GM21723 (cell line): ENCODE measurements around the gene SUCLA2.
"Not testable (repeated sequence)": the region's sequence is repeated elsewhere in the genome, so short reads cannot be mapped to it uniquely, and the experiment has no call there.

ENCODE experiments used
- ATAC-seq: cut with Tn5 transposase; IDR thresholded peaks from one replicate; pipeline ENCODE4 v1.9.1; 2021; ENCODE audit warnings: mild to moderate bottlenecking, moderate library complexity; ENCODE audit not compliant: unreplicated experiment

The SUCLA2 gene

DNA sequence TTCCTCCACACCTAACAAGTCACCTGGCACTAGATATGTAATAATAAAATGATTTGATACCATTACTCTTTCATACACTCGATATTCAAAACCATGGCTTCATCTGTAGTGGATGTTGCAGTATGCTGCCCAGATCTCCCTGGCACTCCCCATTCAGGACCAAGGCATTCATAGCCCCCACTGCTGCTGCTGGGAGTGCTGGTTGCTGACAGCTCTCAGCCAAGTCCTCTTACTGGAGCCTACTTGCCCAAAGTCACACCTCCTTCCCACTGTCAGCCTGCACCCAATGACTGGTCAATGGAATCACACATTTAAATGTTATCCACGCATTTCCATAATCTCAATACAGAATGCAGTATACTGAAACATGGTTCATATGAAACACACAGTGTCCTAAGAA lies 3.7 kb downstream of the SUCLA2 start:
- ATAC-seq, result no peak

DNA sequence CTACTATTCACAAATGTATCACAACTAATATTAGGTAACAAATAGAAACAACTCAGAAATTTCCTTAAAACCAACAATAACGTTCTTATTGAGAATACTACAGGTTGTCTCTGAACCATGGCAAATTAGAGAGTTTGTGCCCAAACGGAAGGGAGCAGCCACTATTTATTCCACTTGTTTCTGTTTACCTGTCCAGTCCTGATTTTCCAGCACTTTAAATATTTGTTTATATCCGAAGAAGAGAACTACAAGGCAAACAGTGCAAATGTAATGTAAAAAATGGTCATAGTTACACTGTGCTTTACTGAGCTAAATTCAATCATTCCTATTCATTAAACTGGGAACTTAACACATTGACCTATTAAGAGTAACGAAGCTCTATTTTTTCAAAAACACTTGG lies 9.2 kb downstream of the SUCLA2 start:
- ATAC-seq, result no peak

DNA sequence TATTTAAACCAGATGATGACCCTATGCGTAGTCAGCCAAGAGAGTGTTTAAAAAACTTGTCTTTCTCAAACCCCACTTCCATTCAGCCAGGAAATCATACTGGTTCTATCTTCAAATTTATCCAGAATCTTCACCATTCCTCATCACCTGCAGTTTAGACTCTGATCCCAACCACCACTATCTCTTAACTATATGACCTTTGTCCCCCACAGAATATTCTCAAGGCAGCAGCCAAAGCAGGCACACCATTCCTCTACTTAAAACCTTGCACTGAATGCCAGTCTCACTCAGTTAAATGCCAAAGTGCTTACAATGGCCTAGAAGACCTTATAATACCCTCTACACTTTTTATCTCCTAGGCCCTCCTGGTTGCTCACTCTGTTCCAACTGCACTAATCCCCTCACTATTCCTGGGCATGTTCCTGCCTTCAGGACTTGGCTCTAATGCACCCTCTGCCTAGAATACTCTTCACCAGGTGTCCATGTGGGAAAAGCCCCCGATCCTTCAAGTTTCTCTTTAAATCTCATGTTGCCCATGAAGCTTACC lies 10.1 kb downstream of the SUCLA2 start:
- ATAC-seq, result no peak

DNA sequence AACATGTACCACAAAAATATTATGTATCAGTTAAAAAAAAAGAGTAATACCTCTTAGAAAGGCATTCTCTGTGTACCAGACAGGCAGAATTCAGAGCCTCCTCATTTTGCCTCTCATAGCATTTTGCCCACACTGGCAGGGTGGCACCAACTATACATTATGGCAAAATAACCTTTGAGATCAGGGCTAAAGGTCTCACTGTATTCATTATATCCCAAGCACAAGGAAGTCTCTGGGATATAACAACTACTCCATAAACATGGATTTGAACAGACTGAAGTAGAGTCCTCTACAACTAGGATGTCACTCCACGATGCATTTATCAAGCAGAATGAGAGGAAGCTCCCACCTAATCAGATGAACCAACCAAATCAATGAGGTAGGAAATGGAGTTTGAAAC lies 10.6 kb downstream of the SUCLA2 start:
- no peak for ATAC-seq

GRCh38 chr13:47983070-47983469 lies 18.0 kb downstream of the SUCLA2 start:
- no peak for ATAC-seq

GRCh38 chr13:47976325-47976724 lies 24.7 kb downstream of the SUCLA2 start:
- ATAC-seq, result no peak

- no peak for ATAC-seq
Measured at GRCh38 chr13:47964863-47965262, 36.2 kb downstream of the SUCLA2 start.

GRCh38 chr13:47962237-47962636 lies 38.8 kb downstream of the SUCLA2 start:
- no peak for ATAC-seq

DNA sequence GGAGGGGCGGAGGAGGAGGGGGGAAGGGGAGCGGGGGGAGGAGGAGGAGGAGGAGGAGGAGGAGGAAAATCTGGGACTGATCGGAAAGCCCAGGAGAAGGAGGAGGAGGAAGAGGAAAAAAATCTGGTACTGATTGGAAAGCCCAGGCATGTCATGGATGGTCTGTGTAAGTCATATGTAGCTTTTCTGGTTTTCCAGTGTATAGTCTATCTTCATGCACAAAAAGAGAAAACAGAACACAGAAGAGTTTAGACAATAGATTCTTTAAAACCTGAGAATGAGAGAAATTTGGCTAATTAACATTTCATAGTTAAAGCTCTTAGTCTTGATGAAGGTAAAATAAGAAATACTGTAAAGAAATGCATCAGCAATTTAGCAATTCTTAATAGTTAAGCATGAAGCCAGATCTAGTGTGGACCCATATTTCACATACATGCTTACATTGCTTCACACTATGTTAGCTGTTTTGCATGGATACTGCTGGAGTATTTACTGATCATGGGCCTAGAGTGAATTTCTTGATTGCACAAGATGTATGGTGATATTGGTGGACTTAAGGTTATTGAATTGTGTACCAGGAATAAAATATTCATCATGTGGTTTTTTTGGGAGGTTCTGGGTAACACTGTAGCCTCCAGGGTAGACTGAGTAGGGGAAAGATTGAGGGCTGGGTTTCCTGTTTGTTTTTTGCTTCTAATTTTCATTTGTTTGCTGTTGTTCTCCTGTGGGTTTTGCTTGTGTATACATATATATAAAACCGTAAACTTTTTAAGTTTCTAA lies 41.4 kb downstream of the SUCLA2 start:
- ATAC-seq, result no peak

DNA sequence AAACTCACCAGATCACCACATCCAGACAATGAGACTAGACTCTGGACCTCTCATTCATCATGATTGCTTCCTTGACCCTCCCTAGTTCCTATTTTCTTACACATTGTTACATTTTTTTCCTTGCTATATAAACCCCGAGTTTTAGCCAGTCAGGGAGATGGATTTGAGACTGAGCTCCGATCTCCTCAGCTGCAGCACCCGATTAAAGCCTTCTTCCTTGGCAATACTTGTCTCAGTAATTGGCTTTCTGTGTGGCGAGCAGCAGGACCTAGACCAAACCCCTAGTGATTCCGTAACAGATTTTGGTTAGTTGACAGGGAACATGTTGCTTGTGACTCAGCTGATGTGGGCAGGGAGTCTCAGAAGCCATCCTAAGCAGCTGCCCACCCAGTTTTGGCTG lies 44.0 kb downstream of the SUCLA2 start:
- ATAC-seq, result no peak

DNA sequence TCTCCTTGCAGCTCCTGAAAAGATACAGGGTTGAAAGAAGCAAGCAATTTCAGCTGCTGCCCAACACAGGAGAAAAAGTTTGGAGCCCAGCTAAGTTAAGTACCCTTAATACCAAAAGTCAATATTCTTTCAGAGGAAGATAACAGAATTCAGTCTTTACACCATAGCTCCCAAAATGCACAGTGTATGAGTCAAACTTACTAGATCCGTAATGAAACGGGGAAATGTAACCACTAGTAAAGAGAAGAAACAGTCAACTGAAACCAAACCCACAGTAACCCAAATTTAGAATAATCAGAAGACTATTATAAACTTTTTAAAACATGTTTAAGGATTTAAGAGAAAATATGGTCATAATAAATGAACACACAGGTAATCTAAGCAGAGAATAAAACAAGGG lies 45.2 kb downstream of the SUCLA2 start:
- peak; percentile 51 for ATAC-seq

GRCh38 chr13:47949799-47950198 lies 51.3 kb downstream of the SUCLA2 start:
- ATAC-seq, result no peak

GRCh38 chr13:47945738-47946137 lies 55.3 kb downstream of the SUCLA2 start:
- ATAC-seq, result no peak

GRCh38 chr13:47945146-47945545 lies 55.9 kb downstream of the SUCLA2 start:
- not testable (repeated sequence) for ATAC-seq

- no peak for ATAC-seq
Measured at GRCh38 chr13:47934371-47934770, 66.7 kb downstream of the SUCLA2 start.

GRCh38 chr13:47932950-47933923 lies 67.8 kb downstream of the SUCLA2 start:
- ATAC-seq, result no peak

DNA sequence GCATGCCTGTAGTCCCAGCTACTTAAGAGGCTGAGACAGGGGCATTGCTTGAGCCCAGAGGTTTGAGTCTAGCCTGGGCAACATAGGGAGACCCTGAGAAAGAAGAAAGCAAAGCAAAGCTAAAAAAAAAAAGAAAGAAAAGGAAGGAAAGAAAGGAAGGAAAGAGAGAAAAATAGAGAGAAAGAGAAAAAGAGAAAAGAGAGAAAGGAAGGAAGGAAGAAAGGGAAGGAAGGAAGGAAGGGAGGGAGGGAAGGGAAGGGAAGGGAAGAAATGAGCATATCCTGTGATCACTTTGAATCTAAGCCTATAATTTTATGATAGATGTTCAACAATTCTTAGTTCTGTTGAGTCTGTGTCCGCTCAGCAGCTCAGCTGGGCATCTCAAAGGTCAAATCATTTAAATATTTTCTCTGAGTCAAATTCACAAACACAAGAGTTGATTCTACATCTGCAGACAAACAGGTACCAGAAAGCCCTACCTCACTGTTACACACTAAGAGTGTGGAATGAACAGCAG lies 70.4 kb downstream of the SUCLA2 start:
- ATAC-seq, result no peak

DNA sequence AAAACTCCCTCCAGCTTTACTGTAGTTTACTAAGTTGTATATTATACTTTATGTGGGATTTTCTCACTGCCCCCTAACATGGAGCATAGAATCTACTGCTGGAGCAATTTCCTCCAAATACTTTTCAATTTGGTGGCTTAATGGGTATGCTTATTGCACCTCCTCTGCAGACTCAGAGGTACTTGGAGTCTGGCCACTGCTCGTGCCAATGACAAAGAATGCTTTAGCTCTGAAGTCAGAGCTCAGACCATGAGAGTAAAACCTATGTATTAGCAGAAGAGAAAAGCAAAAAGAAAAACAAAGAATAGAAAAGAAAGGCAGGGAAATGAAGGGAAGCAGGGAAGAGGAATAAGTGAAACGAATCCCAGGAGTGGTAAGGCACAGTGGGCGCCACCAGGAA lies 71.9 kb downstream of the SUCLA2 start:
- no peak for ATAC-seq

DNA sequence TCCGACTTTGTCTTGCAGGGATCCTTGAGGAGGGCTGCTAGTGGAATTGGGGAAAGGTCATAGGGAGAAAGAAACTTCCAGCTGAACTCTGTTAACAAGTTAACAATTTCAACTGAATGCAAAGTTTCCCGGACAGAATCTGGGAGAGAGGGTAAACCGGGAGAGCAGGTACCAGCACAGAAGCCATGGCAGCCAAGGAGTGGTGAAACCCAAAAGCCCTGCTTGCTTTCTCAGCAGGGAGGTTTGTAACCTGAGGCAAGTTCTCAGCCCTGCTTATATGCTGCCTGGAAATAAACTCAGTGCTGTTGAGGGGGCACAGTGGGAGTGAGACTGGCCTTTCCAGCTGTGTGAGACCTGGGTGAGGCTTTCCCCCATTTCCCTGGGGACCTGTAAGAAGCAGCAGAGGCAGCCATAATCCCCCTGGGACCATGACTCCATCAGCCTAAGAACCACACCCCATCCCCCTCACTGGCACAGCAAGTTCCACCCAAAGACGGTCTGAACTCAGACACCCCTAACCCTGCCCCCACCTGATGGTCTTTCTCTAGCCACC lies 84.0 kb downstream of the SUCLA2 start:
- no peak for ATAC-seq

DNA sequence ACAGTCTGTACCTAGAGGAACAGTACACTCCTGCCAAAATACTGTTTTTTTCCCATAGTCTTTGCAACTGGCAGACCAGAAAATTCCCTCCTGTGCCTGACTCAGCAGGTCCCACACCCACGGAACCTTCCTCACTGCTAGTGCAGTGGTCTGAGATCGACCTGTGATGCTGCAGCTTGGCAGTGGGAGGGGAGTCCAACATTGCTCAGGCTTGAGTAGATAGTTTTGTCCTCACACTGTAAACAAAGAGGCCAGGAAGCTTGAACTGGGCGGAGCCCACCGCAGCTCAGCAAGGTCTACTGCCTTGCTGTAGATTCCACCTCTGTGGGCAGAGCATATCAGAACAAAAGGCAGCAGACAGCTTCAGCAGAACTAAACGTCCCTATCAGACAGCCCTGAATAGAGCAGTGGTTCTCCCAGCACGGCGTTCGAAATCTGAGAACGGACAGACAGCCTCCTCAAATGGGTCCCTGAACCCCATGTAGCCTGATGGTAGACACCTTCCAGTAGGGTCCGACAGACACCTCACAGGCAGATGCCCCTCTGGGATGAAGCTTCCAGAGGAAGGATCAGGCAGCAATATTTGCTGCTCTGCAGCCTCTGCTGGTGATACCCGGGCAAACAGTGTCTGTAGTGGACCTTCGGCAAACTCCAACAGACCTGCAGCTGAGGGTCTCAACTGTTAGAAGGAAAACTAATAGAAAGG lies 92.7 kb downstream of the SUCLA2 start:
- ATAC-seq, result no peak

- no peak for ATAC-seq
Measured at GRCh38 chr13:47904891-47905290, 96.2 kb downstream of the SUCLA2 start.
